Measurements from ENCODE around the gene ATG101. TPM values are rescaled to one million over a fixed set of nuclear protein-coding genes. Genes with fewer than 3 reads are reported as not detected.
A peak's percentile ranks its signal among the peaks of the same experiment; 100 is the strongest.

Gene ATG101
- total and polyA plus RNA-seq, 11 donors, result 18.9 to 108 (median 24.1) TPM

DNA sequence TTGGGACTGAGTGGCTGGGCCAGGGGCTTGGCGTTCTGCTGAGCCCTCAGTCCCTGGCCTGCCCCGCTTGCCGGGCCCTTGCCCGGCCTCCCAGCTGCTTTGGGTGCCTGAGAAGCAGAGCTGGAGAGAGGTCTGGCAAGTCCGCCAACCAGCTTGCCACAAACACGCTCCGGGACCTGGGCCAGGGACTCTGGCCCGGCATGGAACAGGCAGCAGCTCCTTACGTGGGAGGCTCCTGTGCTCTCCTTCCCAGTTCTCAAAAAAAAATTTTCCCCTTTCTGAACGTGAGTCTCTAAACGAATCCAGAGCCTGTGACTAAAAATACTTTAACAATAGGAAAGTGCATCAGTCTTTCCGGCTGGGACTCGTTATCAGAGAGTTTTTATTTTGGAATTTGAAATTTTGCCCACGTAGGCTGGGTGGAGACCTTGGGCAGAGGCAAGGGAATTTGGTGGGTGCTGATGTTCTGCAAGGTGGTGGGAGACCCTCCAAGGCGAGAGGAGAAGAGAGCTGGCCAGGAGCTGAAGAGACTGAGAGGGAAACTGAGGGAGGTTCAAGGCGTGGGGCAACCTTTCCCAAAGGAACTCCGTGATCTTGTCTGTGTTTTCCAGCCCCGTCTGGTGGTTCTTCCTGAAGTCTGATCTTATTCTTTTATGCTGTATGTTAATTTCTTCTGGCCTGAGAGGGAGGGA lies 25.3 kb upstream of the ATG101 start:
- peaks cover 0 to 6% (median 0%) of the 10 kb centered on the region in 9 donors for H3K36me3 ChIP-seq
- H3K4me1 ChIP-seq, result peaks cover 22 to 98% (median 74%) of the 10 kb centered on the region in 12 donors
- TF ChIP-seq CTCF (IDR thresholded peaks at IDR 0.05) (no peak), POLR2A (IDR thresholded peaks at IDR 0.05) (peak; percentile 9 to 70)
- peak overlapping the region; percentile 31 to 67 (median 51) for H3K4me3 ChIP-seq
- WGBS, 4 donors, result 6 to 22% (median 21%) methylated on average over 16 to 18 of the region's 18 CpGs
- H3K27me3 ChIP-seq, result no peaks in the 10 kb centered on the region
- peak overlapping the region; percentile 93 to 99 (median 97) for H3K27ac ChIP-seq
- no peaks in the 10 kb centered on the region for H3K9me3 ChIP-seq
- intact Hi-C loops (cut with DNase I), result loop anchor here in 1 of 10 donors (2.0 kb wide), 1 partner anchor 18 kb away; no protein-coding TSS in a partner anchor
- ATAC-seq (peak; percentile 54 to 72 (median 58)), DNase-seq (peak; percentile 90 to 94 (median 92))

- peak overlapping the region in 10 of 12 donors; percentile 31 to 67 (median 53) for H3K4me3 ChIP-seq
- WGBS, 4 donors, result 16 to 30% (median 27%) methylated on average over 3 to 4 of the region's 4 CpGs
- intact Hi-C loops (cut with DNase I), result loop anchor here in 1 of 10 donors (2.0 kb wide), 1 partner anchor 19 kb away; no protein-coding TSS in a partner anchor
These were observed 24.0 kb upstream of the ATG101 start for GRCh38 chr12:52045794-52046199.

DNA sequence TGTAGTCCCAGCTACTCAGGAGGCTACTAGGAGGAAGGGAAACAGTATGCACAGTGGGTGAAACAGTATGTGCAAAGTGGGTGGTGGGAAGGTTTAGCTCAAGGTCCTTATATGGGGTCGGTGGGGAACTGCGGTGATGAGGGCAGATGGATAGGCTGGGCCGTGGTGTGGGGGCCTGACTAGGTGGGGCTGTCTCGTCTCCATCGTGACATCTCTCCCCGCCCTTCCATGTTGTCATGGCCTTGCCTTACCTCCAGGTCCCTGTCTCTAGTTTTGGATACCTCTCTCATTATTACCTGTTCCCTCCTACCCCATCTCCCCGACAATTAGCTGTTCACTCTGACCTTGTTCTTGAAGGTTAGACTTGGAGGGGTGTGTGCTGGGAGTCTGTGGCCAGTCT lies 22.9 kb upstream of the ATG101 start:
- Histone ChIP-seq H3K4me1 (peaks cover 22 to 94% (median 75%) of the 10 kb centered on the region in 12 donors), H3K36me3 (peaks cover 0 to 6% (median 0%) of the 10 kb centered on the region in 9 donors), H3K27ac (peak overlapping the region in 8 of 12 donors; percentile 14 to 99 (median 96)), H3K9me3 (no peaks in the 10 kb centered on the region), H3K4me3 (no peak overlapping the region), H3K27me3 (no peaks in the 10 kb centered on the region)
- WGBS, 4 donors, result 84 to 92% (median 86%) methylated on average over 7 of the region's 7 CpGs
- ATAC-seq (no peak), DNase-seq (no peak)
- intact Hi-C loops (cut with DNase I), result no loop called here
- no peak for TF ChIP-seq POLR2A (IDR thresholded peaks at IDR 0.05)
- no peak for TF ChIP-seq CTCF (IDR thresholded peaks at IDR 0.05)

More at GRCh38 chr12:52045794-52046199, 24.0 kb upstream of the ATG101 start:
- Histone ChIP-seq H3K36me3 (peaks cover 0 to 6% (median 0%) of the 10 kb centered on the region in 9 donors), H3K27ac (peak overlapping the region; percentile 93 to 99 (median 97)), H3K27me3 (no peaks in the 10 kb centered on the region), H3K4me1 (peaks cover 22 to 98% (median 82%) of the 10 kb centered on the region in 12 donors), H3K9me3 (no peaks in the 10 kb centered on the region)
- no peak for TF ChIP-seq CTCF (IDR thresholded peaks at IDR 0.05)
- no peak for TF ChIP-seq POLR2A (IDR thresholded peaks at IDR 0.05)
- ATAC-seq (peak in 2 of 4 donors; percentile 2 to 5), DNase-seq (peak; percentile 69 to 82 (median 76))

GRCh38 chr12:52049286-52049685 lies 20.5 kb upstream of the ATG101 start:
- Histone ChIP-seq H3K4me3 (no peak overlapping the region), H3K9me3 (no peaks in the 10 kb centered on the region), H3K4me1 (peaks cover 12 to 93% (median 56%) of the 10 kb centered on the region in 12 donors), H3K27ac (peak overlapping the region in 8 of 12 donors; percentile 89 to 99 (median 98)), H3K36me3 (peaks cover 0 to 16% (median 7%) of the 10 kb centered on the region in 9 donors), H3K27me3 (no peaks in the 10 kb centered on the region)
- ATAC-seq (no peak), DNase-seq (no peak)
- intact Hi-C loops (cut with DNase I), result no loop called here
- TF ChIP-seq POLR2A (IDR thresholded peaks at IDR 0.05) (no peak), CTCF (IDR thresholded peaks at IDR 0.05) (no peak)
- 74 to 83% (median 79%) methylated on average over 4 of the region's 4 CpGs for WGBS, 4 donors
